ENCODE results near the gene EDDM3A.

DNA sequence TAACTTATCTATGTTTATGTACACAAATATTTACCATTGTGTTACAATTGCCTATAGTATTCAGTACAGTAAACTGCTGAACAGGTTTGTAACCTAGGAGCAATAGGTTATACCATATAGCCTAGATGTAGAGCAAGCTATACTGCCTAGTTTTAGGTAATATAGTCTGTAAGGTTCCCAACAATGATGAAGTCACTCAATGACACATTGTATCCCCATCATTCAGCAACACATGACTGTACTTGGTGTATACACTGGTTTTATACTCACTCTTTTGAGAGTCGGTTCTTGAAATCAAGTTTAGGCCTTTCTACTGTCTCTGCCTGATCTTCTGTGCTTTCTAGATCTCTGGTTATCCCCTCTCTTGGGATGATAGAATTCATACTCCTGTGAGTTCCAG is 51.5 kb downstream of the EDDM3A start:
- TF ChIP-seq EP300 (IDR thresholded peaks at IDR 0.05; ENCODE audit: low read depth), result no peak
- TF ChIP-seq POLR2AphosphoS5 (IDR thresholded peaks at IDR 0.05), result no peak
- TF ChIP-seq POLR2A (IDR thresholded peaks at IDR 0.05), result no peak
- no peak for TF ChIP-seq CTCF (IDR thresholded peaks at IDR 0.05)
